CD4-positive, alpha-beta T cell (primary cell): ENCODE measurements around the gene HIVEP1. TPM values are rescaled to one million over a fixed set of nuclear protein-coding genes. Genes with fewer than 3 reads are reported as not detected.

ENCODE experiments used
- ATAC-seq: fragments of 200-7000 bp; cut with Tn5 transposase; one replicate; pipeline ENCODE4 v1.10.0; 2022; ENCODE audit warnings: mild to moderate bottlenecking; ENCODE audit not compliant: poor library complexity
- CTCF ChIA-PET: fragments of 350-600 bp; sonication (Branson Sonifier 250); formaldehyde crosslinking; loops from one replicate; lab custom pipeline; 2021; ENCODE audit warnings: antibody characterized with exemption, inconsistent platforms; lab: Charles Lee
- POLR2A ChIA-PET: fragments of 350-600 bp; sonication (Branson Sonifier 250); formaldehyde crosslinking; loops from one replicate; lab custom pipeline; 2021; ENCODE audit warnings: antibody characterized with exemption, inconsistent platforms; lab: Charles Lee
- DNase-seq, 14 experiments: peaks; one replicate each; pipeline ENCODE4 v3.0.0-alpha.2; 2013 to 2020; ENCODE audit warnings: mixed read lengths in 2 of 14
- H3K27ac ChIP-seq, 2 donors: one replicate each; pipeline versions ENCODE4 v1.5.1 to v1.7.0; 2013; ENCODE audit warnings: low read length in 2 of 2, low read depth in 1 of 2, mild to moderate bottlenecking in 1 of 2
- H3K27me3 ChIP-seq, 2 experiments: 1 replicate in 1 of 2; 2 replicates in 1 of 2; pipeline versions ENCODE4 v1.6.1 to v1.7.0; 2013; ENCODE audit warnings: low read length in 2 of 2, control low read depth in 1 of 2, mild to moderate bottlenecking in 1 of 2, moderate library complexity in 1 of 2; ENCODE audit not compliant: insufficient read depth in 2 of 2, control insufficient read depth in 1 of 2
- H3K36me3 ChIP-seq: one replicate; pipeline ENCODE4 v1.6.1; 2013; ENCODE audit warnings: low read length, control low read depth; ENCODE audit not compliant: insufficient read depth
- H3K4me1 ChIP-seq: one replicate; pipeline ENCODE4 v1.6.1; 2013; ENCODE audit warnings: low read length, control low read depth; ENCODE audit not compliant: insufficient read depth
- H3K4me3 ChIP-seq: one replicate; pipeline ENCODE4 v1.5.1; 2013; ENCODE audit warnings: mild to moderate bottlenecking, low read length, moderate library complexity
- H3K9me3 ChIP-seq, 2 experiments: 1 replicate in 1 of 2; 2 replicates in 1 of 2; pipeline versions ENCODE4 v1.6.1 to v1.7.0; 2013; ENCODE audit warnings: low read length in 2 of 2, mild to moderate bottlenecking in 2 of 2, control low read depth in 1 of 2, moderate library complexity in 1 of 2; ENCODE audit not compliant: control insufficient read depth in 1 of 2, insufficient read depth in 1 of 2
- H3K27ac Mint-ChIP-seq: one replicate; pipeline ENCODE4 v1.8.0; 2020; ENCODE audit warnings: mixed read lengths
- H3K27me3 Mint-ChIP-seq: one replicate; pipeline ENCODE4 v1.8.0; 2021; ENCODE audit warnings: mixed read lengths
- H3K36me3 Mint-ChIP-seq: one replicate; pipeline ENCODE4 v1.8.0; 2021; ENCODE audit warnings: low read depth, mixed read lengths
- H3K4me1 Mint-ChIP-seq: one replicate; pipeline ENCODE4 v1.8.0; 2021; ENCODE audit warnings: low read depth, mixed read lengths
- H3K4me3 Mint-ChIP-seq: one replicate; pipeline ENCODE4 v1.8.0; 2020; ENCODE audit warnings: mild to moderate bottlenecking, mixed read lengths
- H3K9me3 Mint-ChIP-seq: one replicate; pipeline ENCODE4 v1.8.0; 2020; ENCODE audit warnings: mixed read lengths
- intact Hi-C, 2 experiments: fragments of 100-400 bp; cut with DNase I in 1 of 2; cut with micrococcal nuclease in 1 of 2; formaldehyde crosslinking; loops; one replicate each; pipeline versions ENCODE4 v1.15.1 to v1.9.0; 2023 to 2025; cut with DNase I, micrococcal nuclease
- total RNA-seq, 174 experiments: library from RNA in 2 of 174; stranded (reverse) in 2 of 174; gene quantifications; one replicate each; pipeline ENCODE4 v1.2.3 and lab custom pipeline; 2021 to 2026
- TF ChIP-seq, protein P1 (sequence below): fragments of 200-600 bp; IDR thresholded peaks from one replicate; pipeline ENCODE4 v1.8.0; 2022; ENCODE audit warnings: antibody characterized with exemption, mild to moderate bottlenecking

Gene HIVEP1
- total RNA-seq, 2 experiments from 2014 or later: 76.3 to 78.8 TPM

DNA sequence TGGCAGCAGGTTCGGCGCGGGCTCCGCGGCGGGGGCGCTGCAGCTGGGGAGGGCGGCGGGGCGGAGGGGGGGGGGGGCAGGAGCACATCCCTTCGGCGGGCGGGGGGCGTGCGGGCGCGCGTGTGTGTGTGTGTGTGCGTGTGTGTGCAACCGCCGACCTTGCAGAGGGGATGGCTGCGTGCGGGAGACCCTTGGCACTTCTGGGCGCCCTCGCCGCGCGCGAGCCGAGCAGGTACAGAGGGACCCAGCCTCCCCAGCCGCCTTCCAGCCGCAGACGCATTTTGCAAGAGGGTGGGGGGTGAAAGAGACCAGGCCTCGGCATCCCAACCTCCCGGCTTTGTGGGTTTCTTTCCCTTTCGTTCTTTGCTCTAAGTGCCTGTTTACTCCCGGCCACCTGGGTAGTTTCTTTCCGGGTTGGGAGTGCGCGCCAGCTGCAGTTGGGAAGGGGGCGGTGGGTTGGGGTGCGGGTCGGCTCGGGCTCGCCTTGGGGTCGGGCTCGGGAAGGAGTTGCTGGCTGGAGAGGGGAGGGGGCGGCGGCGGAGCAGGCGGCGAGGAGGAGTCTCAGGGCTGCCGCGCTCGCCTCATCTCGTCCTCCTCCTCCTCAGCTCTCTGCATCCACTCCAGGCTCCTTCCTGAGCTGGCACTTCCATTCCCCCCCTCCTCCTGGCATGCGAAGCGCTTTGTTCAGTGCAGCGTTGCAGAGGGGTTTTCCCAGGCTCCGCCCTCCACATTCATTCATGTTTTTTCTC lies 620 bp downstream of the HIVEP1 start:
- Histone ChIP-seq H3K4me1 (peaks cover 27% of the 10 kb centered on the region), H3K9me3 (peaks cover 0 to 5% of the 10 kb centered on the region in 2 experiments), H3K4me3 (peak overlapping the region; percentile 88), H3K27ac (peak overlapping the region; percentile 31 to 73), H3K36me3 (peaks cover 12% of the 10 kb centered on the region), H3K27me3 (no peaks in the 10 kb centered on the region)
- H3K4me1 Mint-ChIP-seq: peaks cover 70% of the 10 kb centered on the region
- CTCF ChIA-PET: interaction anchor here (1.3 kb wide), 1 partner anchor 39 kb away, joined by 4 read pairs; no protein-coding TSS in a partner anchor
- TF ChIP-seq, protein P1, sequence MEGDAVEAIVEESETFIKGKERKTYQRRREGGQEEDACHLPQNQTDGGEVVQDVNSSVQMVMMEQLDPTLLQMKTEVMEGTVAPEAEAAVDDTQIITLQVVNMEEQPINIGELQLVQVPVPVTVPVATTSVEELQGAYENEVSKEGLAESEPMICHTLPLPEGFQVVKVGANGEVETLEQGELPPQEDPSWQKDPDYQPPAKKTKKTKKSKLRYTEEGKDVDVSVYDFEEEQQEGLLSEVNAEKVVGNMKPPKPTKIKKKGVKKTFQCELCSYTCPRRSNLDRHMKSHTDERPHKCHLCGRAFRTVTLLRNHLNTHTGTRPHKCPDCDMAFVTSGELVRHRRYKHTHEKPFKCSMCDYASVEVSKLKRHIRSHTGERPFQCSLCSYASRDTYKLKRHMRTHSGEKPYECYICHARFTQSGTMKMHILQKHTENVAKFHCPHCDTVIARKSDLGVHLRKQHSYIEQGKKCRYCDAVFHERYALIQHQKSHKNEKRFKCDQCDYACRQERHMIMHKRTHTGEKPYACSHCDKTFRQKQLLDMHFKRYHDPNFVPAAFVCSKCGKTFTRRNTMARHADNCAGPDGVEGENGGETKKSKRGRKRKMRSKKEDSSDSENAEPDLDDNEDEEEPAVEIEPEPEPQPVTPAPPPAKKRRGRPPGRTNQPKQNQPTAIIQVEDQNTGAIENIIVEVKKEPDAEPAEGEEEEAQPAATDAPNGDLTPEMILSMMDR: no peak
- H3K9me3 Mint-ChIP-seq: no peaks in the 10 kb centered on the region
- peak overlapping the region; percentile 98 for H3K27ac Mint-ChIP-seq
- POLR2A ChIA-PET: interaction anchor here (0.8 to 6.9 kb wide), 13 partner anchors 10 to 300 kb away, joined by 3 to 89 read pairs (median 4); no protein-coding TSS in a partner anchor
- intact Hi-C loops: loop anchor here (2.0 to 10.0 kb wide), 5 partner anchors 40 to 1802 kb away; partner anchors contain the start of genes MCUR1 (in 1 of the 2) and TBC1D7 (in 1 of the 2)
- peak overlapping the region; percentile 100 for H3K4me3 Mint-ChIP-seq
- ATAC-seq (peak; percentile 28), DNase-seq (peak; percentile 50 to 92 (median 67))
- peaks cover 62% of the 10 kb centered on the region for H3K36me3 Mint-ChIP-seq
- peaks cover 5% of the 10 kb centered on the region for H3K27me3 Mint-ChIP-seq

DNA sequence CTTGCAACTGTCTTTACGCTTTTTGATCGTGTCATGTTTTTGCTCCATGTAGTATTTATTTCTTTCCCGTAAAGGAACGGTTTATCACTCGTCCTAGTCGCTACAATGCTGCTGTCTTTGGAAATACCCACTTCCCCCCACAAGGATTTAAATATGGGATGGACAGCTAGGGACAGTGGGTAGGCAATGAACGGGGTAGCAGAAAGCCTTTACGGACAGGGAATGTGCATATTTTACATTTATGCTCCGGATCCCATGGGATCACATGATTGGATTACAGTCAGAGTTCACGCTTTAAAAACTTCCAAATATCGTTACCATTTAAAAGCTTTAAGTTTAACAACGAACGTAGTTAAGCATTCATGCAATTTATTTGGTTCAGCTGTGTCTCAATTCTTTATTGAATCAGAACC lies 1.2 kb downstream of the HIVEP1 start:
- Histone ChIP-seq H3K9me3 (peaks cover 0 to 10% of the 10 kb centered on the region in 2 experiments), H3K4me3 (peak overlapping the region; percentile 88), H3K36me3 (peaks cover 12% of the 10 kb centered on the region), H3K27me3 (no peaks in the 10 kb centered on the region), H3K27ac (no peak overlapping the region), H3K4me1 (peaks cover 21% of the 10 kb centered on the region)
- intact Hi-C loops: loop anchor here (2.0 to 10.0 kb wide), 5 partner anchors 39 to 1801 kb away; partner anchors contain the start of genes MCUR1 (in 1 of the 2) and TBC1D7 (in 1 of the 2)
- DNase-seq (no peak), ATAC-seq (no peak)
- Mint-ChIP-seq H3K4me3 (peak overlapping the region; percentile 100), H3K36me3 (peaks cover 64% of the 10 kb centered on the region), H3K27me3 (peaks cover 5% of the 10 kb centered on the region), H3K4me1 (peaks cover 66% of the 10 kb centered on the region), H3K9me3 (no peaks in the 10 kb centered on the region), H3K27ac (peak overlapping the region; percentile 98)
- TF ChIP-seq, protein P1: no peak
- ChIA-PET CTCF (no interaction called here), POLR2A (interaction anchor here (0.7 to 6.9 kb wide), 7 partner anchors 11 to 301 kb away, joined by 3 to 89 read pairs (median 4); no protein-coding TSS in a partner anchor)

DNA sequence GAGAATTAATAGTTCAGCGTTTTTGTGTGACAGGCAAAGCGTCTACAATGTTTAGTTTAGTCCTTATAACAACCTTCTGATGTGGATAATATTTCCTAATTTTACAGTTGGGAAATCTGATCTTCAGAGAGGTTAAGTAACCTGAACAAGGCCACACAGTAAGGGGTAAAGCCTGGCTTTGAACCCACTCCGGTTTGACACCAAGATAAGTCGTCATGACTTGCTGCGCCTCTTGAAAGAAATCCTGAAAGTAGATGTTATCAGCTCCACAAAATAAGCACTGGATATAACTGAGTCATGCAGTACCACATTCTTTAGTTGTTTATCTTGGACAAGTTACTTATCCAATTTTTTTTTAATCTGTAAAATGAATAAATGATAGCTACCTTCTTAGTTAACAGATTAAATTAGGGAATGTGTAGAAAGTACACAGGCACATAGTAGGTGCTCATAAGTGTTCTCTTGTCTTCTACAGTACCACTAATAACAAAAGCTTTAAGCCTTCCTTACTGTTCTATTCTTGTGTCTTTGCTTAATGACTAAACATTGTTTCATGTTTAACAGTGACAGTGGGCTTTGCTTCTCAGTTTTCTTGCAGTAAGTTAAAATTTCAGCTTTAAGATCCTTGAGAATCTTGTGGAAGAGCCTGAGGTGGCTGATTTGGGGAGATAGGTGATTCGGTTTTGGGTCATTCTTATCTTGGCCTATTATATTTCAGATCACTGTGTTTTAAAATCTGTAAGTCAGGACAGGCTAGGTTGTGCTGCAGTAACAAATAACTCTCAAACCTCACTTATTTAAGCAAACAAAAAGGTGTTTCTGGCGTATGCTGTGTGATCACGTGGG lies 2.1 kb downstream of the HIVEP1 start:
- Mint-ChIP-seq H3K36me3 (peaks cover 68% of the 10 kb centered on the region), H3K4me1 (peaks cover 70% of the 10 kb centered on the region), H3K4me3 (peak overlapping the region; percentile 100), H3K9me3 (no peaks in the 10 kb centered on the region), H3K27me3 (peaks cover 5% of the 10 kb centered on the region), H3K27ac (peak overlapping the region; percentile 98)
- Histone ChIP-seq H3K36me3 (peaks cover 15% of the 10 kb centered on the region), H3K9me3 (peaks cover 0 to 10% of the 10 kb centered on the region in 2 experiments), H3K27me3 (no peaks in the 10 kb centered on the region), H3K4me3 (no peak overlapping the region), H3K27ac (no peak overlapping the region), H3K4me1 (peaks cover 22% of the 10 kb centered on the region)
- DNase-seq: no peak
- ChIA-PET POLR2A (interaction anchor here (0.6 to 6.9 kb wide), 7 partner anchors 10 to 302 kb away, joined by 3 to 89 read pairs (median 3); no protein-coding TSS in a partner anchor), CTCF (interaction anchor here (0.7 to 1.5 kb wide), 2 partner anchors 21 to 101 kb away, joined by 3 read pairs; no protein-coding TSS in a partner anchor)
- TF ChIP-seq, protein P1: no peak
- no peak for ATAC-seq
- intact Hi-C loops: loop anchor here (5.0 to 10.0 kb wide), 4 partner anchors 302 to 1801 kb away; partner anchors contain the start of genes MCUR1 (in 1 of the 2) and TBC1D7 (in 1 of the 2)
